Endothelial cell of umbilical vein (primary cell): ENCODE data around the gene BMPR1B. TPM values are rescaled to one million over a fixed set of nuclear protein-coding genes. Genes with fewer than 3 reads are reported as not detected.

Experiments used
- BruUV-seq: library from RNA; stranded (reverse); fragments of 400-500 nt; replicated peaks from 2 replicates; lab custom pipeline; 2021; lab: Mats Ljungman, UMichigan
- CTCF ChIA-PET: fragments of 300-600, 350-600 bp; sonication (Branson Sonifier 250); formaldehyde crosslinking; loops from one replicate; lab custom pipeline; 2021; ENCODE audit warnings: antibody characterized with exemption, inconsistent platforms; lab: Charles Lee
- POLR2A ChIA-PET: fragments of 300-600, 350-600 bp; sonication (Branson Sonifier 250); formaldehyde crosslinking; loops from one replicate; lab custom pipeline; 2021; ENCODE audit warnings: antibody characterized with exemption, inconsistent platforms; lab: Charles Lee
- DNase-seq: peaks from one replicate; pipeline ENCODE4 v3.0.0-alpha.2; 2011; ENCODE audit warnings: low read depth, low spot score
- FAIRE-seq: peaks from 2 replicates; lab custom pipeline; 2011; peaks lifted over from hg19 to GRCh38; lab: Jason Lieb, UNC
- H2AFZ ChIP-seq: 2 replicates; pipeline ENCODE4 v1.6.0; 2012; ENCODE audit warnings: low read depth, low read length, control low read depth, inconsistent platforms
- H3K27ac ChIP-seq: 2 replicates; pipeline ENCODE4 v1.5.1; 2011; ENCODE audit warnings: low read depth, mild to moderate bottlenecking, control low read depth, low read length, moderate library complexity; ENCODE audit not compliant: insufficient read depth
- H3K27me3 ChIP-seq, 2 experiments: 2 replicates each; pipeline versions ENCODE4 v1.6.0 to v1.6.1; 2011; ENCODE audit warnings: low read length in 2 of 2, mixed read lengths in 1 of 2; ENCODE audit not compliant: control insufficient read depth in 2 of 2, insufficient read depth in 2 of 2
- H3K36me3 ChIP-seq, 2 experiments: 2 replicates in 1 of 2; 3 replicates in 1 of 2; pipeline ENCODE4 v1.5.1; 2011; ENCODE audit warnings: low read length in 2 of 2, mild to moderate bottlenecking in 1 of 2, moderate library complexity in 1 of 2; ENCODE audit not compliant: control insufficient read depth in 2 of 2, insufficient read depth in 2 of 2; ENCODE audit errors: extremely low read depth in 1 of 2
- H3K4me1 ChIP-seq: 3 replicates; pipeline ENCODE4 v1.5.1; 2011; ENCODE audit warnings: mild to moderate bottlenecking, low read length; ENCODE audit not compliant: control insufficient read depth, insufficient read depth; ENCODE audit errors: extremely low read depth
- H3K4me2 ChIP-seq: 2 replicates; pipeline ENCODE4 v1.6.1; 2011; ENCODE audit warnings: low read length, control low read depth, mixed read lengths; ENCODE audit not compliant: insufficient read depth
- H3K4me3 ChIP-seq, 3 experiments: fragments of 200-600 bp in 1 of 3; sonication (generic), shearing (Covaris generic) in 1 of 3; replicated peaks in 1 of 3; 2 replicates each; pipeline ENCODE4 v1.5.1; 2011 to 2016; ENCODE audit warnings: control low read depth in 3 of 3, low read length in 3 of 3, mild to moderate bottlenecking in 2 of 3, inconsistent platforms in 1 of 3, low read depth in 1 of 3, moderate library complexity in 1 of 3; ENCODE audit not compliant: insufficient read depth in 1 of 3
- H3K79me2 ChIP-seq: 2 replicates; pipeline ENCODE4 v1.6.0; 2012; ENCODE audit warnings: low read length, inconsistent platforms; ENCODE audit not compliant: control insufficient read depth, insufficient read depth
- H3K9ac ChIP-seq: replicated peaks from 2 replicates; pipeline ENCODE3; 2011; ENCODE audit warnings: low read length, control low read depth; ENCODE audit not compliant: insufficient read depth; ENCODE audit errors: extremely low read depth
- H3K9me1 ChIP-seq: replicated peaks from 3 replicates; pipeline ENCODE4 v1.6.0; 2011; ENCODE audit warnings: mild to moderate bottlenecking, low read length; ENCODE audit not compliant: control insufficient read depth, insufficient read depth; ENCODE audit errors: extremely low read depth
- H3K9me3 ChIP-seq: replicated peaks from 2 replicates; pipeline ENCODE4 v1.5.1; 2012; ENCODE audit warnings: low read length, inconsistent platforms; ENCODE audit not compliant: control insufficient read depth, insufficient read depth
- H4K20me1 ChIP-seq: replicated peaks from 2 replicates; pipeline ENCODE3; 2011; ENCODE audit warnings: mild to moderate bottlenecking, low read length; ENCODE audit not compliant: control insufficient read depth, insufficient read depth; ENCODE audit errors: extremely low read depth
- EZH2 ChIP-seq: IDR thresholded peaks from 2 replicates; pipeline ENCODE4 v1.6.1; 2012; ENCODE audit warnings: borderline replicate concordance, low read depth, mild to moderate bottlenecking, moderate library complexity, low read length, inconsistent platforms; ENCODE audit not compliant: severe bottlenecking
- FOS ChIP-seq: IDR thresholded peaks from 2 replicates; pipeline ENCODE4 v1.6.1; 2011; ENCODE audit warnings: mild to moderate bottlenecking, low read length, moderate library complexity, borderline replicate concordance; ENCODE audit not compliant: insufficient read depth
- GATA2 ChIP-seq: IDR thresholded peaks from 2 replicates; pipeline ENCODE4 v1.7.0; 2011; ENCODE audit warnings: low read depth, mild to moderate bottlenecking, moderate library complexity, mixed read lengths, low read length; ENCODE audit not compliant: insufficient read length, insufficient read depth
- JUN ChIP-seq: IDR thresholded peaks from 2 replicates; pipeline ENCODE4 v1.6.1; 2011; ENCODE audit warnings: borderline replicate concordance, low read depth; ENCODE audit not compliant: insufficient read length, insufficient read depth
- MYC ChIP-seq: IDR thresholded peaks from one replicate; pipeline ENCODE4 v1.6.1; 2011; ENCODE audit warnings: mild to moderate bottlenecking, low read depth, low read length
- POLR2A ChIP-seq: IDR thresholded peaks from 2 replicates; pipeline ENCODE4 v1.6.1; 2012; ENCODE audit warnings: low read depth, mild to moderate bottlenecking, control low read depth, low read length
- POLR2AphosphoS5 ChIP-seq: IDR thresholded peaks from 2 replicates; pipeline ENCODE4 v1.6.1; 2012; ENCODE audit warnings: low read depth, mild to moderate bottlenecking, control low read depth, low read length, moderate library complexity; ENCODE audit not compliant: insufficient read depth
- dilution Hi-C: fragments of 300-500 bp; cut with MboI; formaldehyde crosslinking; loops from one replicate; pipeline ENCODE4 v1.15.0; 2019; ENCODE audit warnings: low sequenced_read_pairs; ENCODE audit not compliant: extremely low pct_ligation_motif_present
- intact Hi-C: fragments of 100-400 bp; cut with micrococcal nuclease; formaldehyde crosslinking; loops from one replicate; pipeline ENCODE4 v1.10.0; 2022
- polyA plus RNA-seq, 4 experiments: library from polyadenylated mRNA; depleted of rRNA in 3 of 4; stranded (reverse) in 3 of 4; unstranded in 1 of 4; fragments of >200 nt; gene quantifications; 2 replicates each; pipeline versions ENCODE4 v1.2.1 to v1.2.3, GENCODE V29; 2011 to 2012; ENCODE audit warnings: missing spikeins in 1 of 4
- total RNA-seq: library from RNA; stranded (reverse); gene quantifications from 2 replicates; pipeline ENCODE4 v1.2.3, GENCODE V29; 2021
- TF ChIP-seq, protein P1 (sequence below): IDR thresholded peaks from 2 replicates; pipeline ENCODE4 v1.6.1; 2011; ENCODE audit not compliant: insufficient read depth, insufficient read length
- TF ChIP-seq, protein P2 (sequence below), 2 donors: IDR thresholded peaks; 1 replicate in 1 of 2; 2 replicates in 1 of 2; pipeline ENCODE4 v1.5.1; 2011; ENCODE audit warnings: low read length in 2 of 2, mild to moderate bottlenecking in 2 of 2, moderate library complexity in 2 of 2, control low read depth in 1 of 2, inconsistent platforms in 1 of 2, low read depth in 1 of 2; ENCODE audit not compliant: insufficient read depth in 1 of 2; ENCODE audit errors: extremely low read depth in 1 of 2

Gene BMPR1B
- total and polyA plus RNA-seq, 2 donors (not counting 3 experiments of a cell fraction or from before 2014, with no cell fraction given), result 0.28 to 2.1 TPM

DNA sequence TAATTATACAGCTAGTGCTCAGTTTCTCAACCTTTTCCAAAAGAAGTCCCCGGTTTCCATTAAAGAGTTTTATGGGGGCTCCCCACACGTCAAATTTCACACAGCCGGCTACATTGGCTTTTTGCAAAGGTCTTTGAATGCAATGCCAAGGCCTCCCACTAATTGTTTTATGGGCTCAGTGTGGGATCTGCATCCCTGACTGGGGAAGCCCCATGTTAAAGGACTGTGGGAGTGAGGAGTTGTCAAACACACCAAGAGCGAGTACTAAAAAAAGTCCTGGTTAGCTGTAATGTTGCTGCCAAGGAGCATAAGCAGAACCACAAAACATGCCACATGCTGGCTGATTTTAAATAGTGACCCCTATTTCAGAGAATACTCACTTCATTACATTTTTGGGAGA lies 162.6 kb downstream of the BMPR1B start:
- Histone ChIP-seq H3K9ac (no peak overlapping the region), H2AFZ (no peak overlapping the region), H3K27ac (no peak overlapping the region), H3K9me3 (no peaks in the 10 kb centered on the region), H3K9me1 (no peaks in the 10 kb centered on the region), H3K27me3 (no peaks in the 10 kb centered on the region), H4K20me1 (no peaks in the 10 kb centered on the region), H3K4me2 (no peak overlapping the region), H3K36me3 (no peaks in the 10 kb centered on the region), H3K79me2 (no peaks in the 10 kb centered on the region), H3K4me3 (no peak overlapping the region), H3K4me1 (no peaks in the 10 kb centered on the region)
- no peak for DNase-seq
- dilution Hi-C loops (no loop called here), intact Hi-C loops (no loop called here)
- no peak for FAIRE-seq
- BruUV-seq, result no TSS peak
- TF ChIP-seq JUN (no peak), FOS (no peak), POLR2A (no peak), EZH2 (no peak), GATA2 (no peak)
- POLR2A ChIA-PET, result no interaction called here
- CTCF ChIA-PET, result no interaction called here

- Histone ChIP-seq H3K9me1 (no peaks in the 10 kb centered on the region), H2AFZ (no peak overlapping the region), H3K36me3 (no peaks in the 10 kb centered on the region), H4K20me1 (no peaks in the 10 kb centered on the region), H3K4me2 (no peak overlapping the region), H3K27me3 (no peaks in the 10 kb centered on the region), H3K4me3 (no peak overlapping the region), H3K27ac (no peak overlapping the region), H3K9me3 (no peaks in the 10 kb centered on the region), H3K4me1 (no peaks in the 10 kb centered on the region), H3K9ac (no peak overlapping the region), H3K79me2 (no peaks in the 10 kb centered on the region)
- intact Hi-C loops (no loop called here), dilution Hi-C loops (no loop called here)
- FAIRE-seq, result no peak
- TF ChIP-seq, protein P1, sequence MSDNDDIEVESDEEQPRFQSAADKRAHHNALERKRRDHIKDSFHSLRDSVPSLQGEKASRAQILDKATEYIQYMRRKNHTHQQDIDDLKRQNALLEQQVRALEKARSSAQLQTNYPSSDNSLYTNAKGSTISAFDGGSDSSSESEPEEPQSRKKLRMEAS, result no peak
- TF ChIP-seq POLR2AphosphoS5 (no peak), FOS (no peak), GATA2 (no peak), MYC (no peak), JUN (no peak), POLR2A (no peak), EZH2 (no peak)
- TF ChIP-seq, protein P2, sequence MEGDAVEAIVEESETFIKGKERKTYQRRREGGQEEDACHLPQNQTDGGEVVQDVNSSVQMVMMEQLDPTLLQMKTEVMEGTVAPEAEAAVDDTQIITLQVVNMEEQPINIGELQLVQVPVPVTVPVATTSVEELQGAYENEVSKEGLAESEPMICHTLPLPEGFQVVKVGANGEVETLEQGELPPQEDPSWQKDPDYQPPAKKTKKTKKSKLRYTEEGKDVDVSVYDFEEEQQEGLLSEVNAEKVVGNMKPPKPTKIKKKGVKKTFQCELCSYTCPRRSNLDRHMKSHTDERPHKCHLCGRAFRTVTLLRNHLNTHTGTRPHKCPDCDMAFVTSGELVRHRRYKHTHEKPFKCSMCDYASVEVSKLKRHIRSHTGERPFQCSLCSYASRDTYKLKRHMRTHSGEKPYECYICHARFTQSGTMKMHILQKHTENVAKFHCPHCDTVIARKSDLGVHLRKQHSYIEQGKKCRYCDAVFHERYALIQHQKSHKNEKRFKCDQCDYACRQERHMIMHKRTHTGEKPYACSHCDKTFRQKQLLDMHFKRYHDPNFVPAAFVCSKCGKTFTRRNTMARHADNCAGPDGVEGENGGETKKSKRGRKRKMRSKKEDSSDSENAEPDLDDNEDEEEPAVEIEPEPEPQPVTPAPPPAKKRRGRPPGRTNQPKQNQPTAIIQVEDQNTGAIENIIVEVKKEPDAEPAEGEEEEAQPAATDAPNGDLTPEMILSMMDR (IDR thresholded peaks at IDR 0.05; ENCODE audit: extremely low read depth in 1 of 2, insufficient read depth in 1 of 2, low read depth in 1 of 2, low read length in 2 of 2), result no peak
- POLR2A ChIA-PET, result no interaction called here
- BruUV-seq, result no TSS peak
- DNase-seq, result no peak
- CTCF ChIA-PET, result no interaction called here
These were observed 166.8 kb downstream of the BMPR1B start for GRCh38 chr4:94924566-94924965.
